ENCODE measurements around the gene TPRN. TPM values are rescaled to one million over a fixed set of nuclear protein-coding genes. Genes with fewer than 3 reads are reported as not detected.

TPRN gene
- total RNA-seq, 1 experiment from 2014 or later, result 43.1 TPM

GRCh38 chr9:137160716-137161557, 39.6 kb downstream of the TPRN start:
- Mint-ChIP-seq H3K4me1 (no peaks in the 10 kb centered on the region), H3K36me3 (no peaks in the 10 kb centered on the region), H3K9me3 (no peaks in the 10 kb centered on the region), H3K27me3 (ENCODE audit: low read depth) (peaks cover 84% of the 10 kb centered on the region), H3K27ac (no peak overlapping the region), H3K4me3 (peak overlapping the region; percentile 16; the same call in 1 of the 2 replicates)
- CTCF ChIA-PET, result interaction anchor here (0.5 to 3.7 kb wide), 6 partner anchors 9 to 80 kb away, joined by 3 to 40 read pairs (median 6); partner anchors contain the start of gene TUBB4B
- POLR2A ChIA-PET, result interaction anchor here (1.0 kb wide), 1 partner anchor 93 kb away, joined by 3 read pairs; no protein-coding TSS in a partner anchor
- peak; percentile 14 for ATAC-seq
- no peak for DNase-seq (ENCODE audit: low spot score)
- TF ChIP-seq SOX15 (CRISPR knock-in tag; IDR thresholded peaks at IDR 0.05) (no peak), GTF2I (CRISPR knock-in tag; conservative IDR thresholded peaks at IDR 0.05) (no peak), MXD4 (CRISPR knock-in tag; IDR thresholded peaks at IDR 0.05; ENCODE audit: borderline replicate concordance) (no peak), ETV6 (CRISPR knock-in tag; IDR thresholded peaks at IDR 0.05) (no peak), ZNF219 (CRISPR knock-in tag; IDR thresholded peaks at IDR 0.05; ENCODE audit: borderline replicate concordance) (no peak), JAZF1 (CRISPR knock-in tag; IDR thresholded peaks at IDR 0.05) (no peak), ZNF671 (CRISPR knock-in tag; IDR thresholded peaks at IDR 0.05) (no peak), ZNF396 (CRISPR knock-in tag; IDR thresholded peaks at IDR 0.05; ENCODE audit: borderline replicate concordance) (no peak), NFE2L1 (CRISPR knock-in tag; IDR thresholded peaks at IDR 0.05) (no peak), NFATC4 (CRISPR knock-in tag; IDR thresholded peaks at IDR 0.05) (no peak), ZSCAN18 (CRISPR knock-in tag; IDR thresholded peaks at IDR 0.05) (no peak), FOXP1 (CRISPR knock-in tag; IDR thresholded peaks at IDR 0.05; ENCODE audit: borderline replicate concordance) (no peak)

GRCh38 chr9:137160054-137160425, 40.5 kb downstream of the TPRN start:
- POLR2A ChIA-PET, result no interaction called here
- DNase-seq (ENCODE audit: low spot score) (no peak), ATAC-seq (no peak)
- TF ChIP-seq TCF7 (CRISPR knock-in tag; IDR thresholded peaks at IDR 0.05; ENCODE audit: low read depth) (no peak), OVOL2 (CRISPR knock-in tag; IDR thresholded peaks at IDR 0.05; ENCODE audit: borderline replicate concordance) (no peak), FOXP1 (CRISPR knock-in tag; IDR thresholded peaks at IDR 0.05; ENCODE audit: borderline replicate concordance) (no peak)
- Mint-ChIP-seq H3K27me3 (ENCODE audit: low read depth) (peaks cover 85% of the 10 kb centered on the region), H3K9me3 (no peaks in the 10 kb centered on the region), H3K4me3 (no peak overlapping the region), H3K4me1 (no peaks in the 10 kb centered on the region), H3K36me3 (no peaks in the 10 kb centered on the region), H3K27ac (no peak overlapping the region)
- CTCF ChIA-PET, result interaction anchor here (2.0 to 3.7 kb wide), 3 partner anchors 16 to 131 kb away, joined by 4 to 40 read pairs (median 18); no protein-coding TSS in a partner anchor

- CTCF ChIA-PET, result interaction anchor here (1.0 to 2.0 kb wide), 3 partner anchors 91 to 130 kb away, joined by 3 to 4 read pairs (median 3); no protein-coding TSS in a partner anchor
- DNase-seq (ENCODE audit: low spot score), result no peak
- Mint-ChIP-seq H3K27ac (no peak overlapping the region), H3K4me3 (no peak overlapping the region), H3K36me3 (no peaks in the 10 kb centered on the region), H3K9me3 (no peaks in the 10 kb centered on the region), H3K27me3 (ENCODE audit: low read depth) (peaks cover 86% of the 10 kb centered on the region), H3K4me1 (no peaks in the 10 kb centered on the region)
- ATAC-seq, result no peak
- POLR2A ChIA-PET, result no interaction called here
- TF ChIP-seq ATF1 (CRISPR knock-in tag; IDR thresholded peaks at IDR 0.05) (no peak), NR2C2 (CRISPR knock-in tag; IDR thresholded peaks at IDR 0.05) (no peak), PRRX2 (CRISPR knock-in tag; IDR thresholded peaks at IDR 0.05) (no peak), CREB1 (CRISPR knock-in tag; IDR thresholded peaks at IDR 0.05) (no peak), SOX15 (CRISPR knock-in tag; IDR thresholded peaks at IDR 0.05) (no peak), FOXK1 (CRISPR knock-in tag; IDR thresholded peaks at IDR 0.05) (no peak), SMAD4 (CRISPR knock-in tag; IDR thresholded peaks at IDR 0.05) (no peak), ZBTB21 (CRISPR knock-in tag; IDR thresholded peaks at IDR 0.05; ENCODE audit: borderline replicate concordance) (no peak), ATF2 (CRISPR knock-in tag; IDR thresholded peaks at IDR 0.05; ENCODE audit: borderline replicate concordance, low read depth) (no peak), ZNF232 (CRISPR knock-in tag; IDR thresholded peaks at IDR 0.05) (no peak), AFF4 (CRISPR knock-in tag; IDR thresholded peaks at IDR 0.05; ENCODE audit: borderline replicate concordance) (no peak), NFATC4 (CRISPR knock-in tag; IDR thresholded peaks at IDR 0.05) (no peak), GRHL2 (CRISPR knock-in tag; IDR thresholded peaks at IDR 0.05; ENCODE audit: insufficient replicate concordance, severe bottlenecking) (no peak)
These were observed 41.2 kb downstream of the TPRN start for GRCh38 chr9:137159105-137160053.

Data from WTC11 (cell line).